PC-3 (cell line): ENCODE results near the gene NLGN2. TPM values are rescaled to one million over a fixed set of nuclear protein-coding genes. Genes with fewer than 3 reads are reported as not detected.

Source experiments
- ATAC-seq: fragments of 200-7000 bp; cut with Tn5 transposase; 2 replicates; pipeline ENCODE4 v1.9.1; 2020; ENCODE audit warnings: mild to moderate bottlenecking, moderate library complexity
- BruUV-seq: library from RNA; stranded (reverse); fragments of 400-500 nt; replicated peaks from 2 replicates; lab custom pipeline; 2021; lab: Mats Ljungman, UMichigan
- CTCF ChIA-PET: fragments of 300-600 bp; sonication (Branson Sonifier 250); formaldehyde crosslinking; loops from one replicate; lab custom pipeline; 2022; ENCODE audit warnings: antibody characterized with exemption; lab: Charles Lee
- POLR2A ChIA-PET: fragments of 300-600 bp; sonication (Branson Sonifier 250); formaldehyde crosslinking; loops from one replicate; lab custom pipeline; 2022; ENCODE audit warnings: antibody characterized with exemption; ENCODE audit not compliant: unreplicated experiment; lab: Charles Lee
- DNase-seq: peaks from one replicate; pipeline ENCODE4 v3.0.0-alpha.2; 2015
- H2AFZ ChIP-seq: fragments of 300-600 bp; sonication (generic); 2 replicates; pipeline ENCODE4 v1.6.0; 2016; ENCODE audit warnings: antibody characterized with exemption, low read length
- H3F3A ChIP-seq: fragments of 300-600 bp; sonication (generic); one replicate; pipeline ENCODE4 v1.6.0; 2017; ENCODE audit warnings: antibody characterized with exemption, low read length, control low read depth, mild to moderate bottlenecking; ENCODE audit not compliant: unreplicated experiment
- H3K27ac ChIP-seq: fragments of 300-600 bp; sonication (generic); 2 replicates; pipeline ENCODE4 v1.5.1; 2016; ENCODE audit warnings: mild to moderate bottlenecking, low read length
- H3K27me3 ChIP-seq: fragments of 300-600 bp; sonication (generic); 2 replicates; pipeline ENCODE4 v1.6.1; 2016; ENCODE audit warnings: low read length, mixed read lengths
- H3K36me3 ChIP-seq: fragments of 300-600 bp; sonication (generic); 2 replicates; pipeline ENCODE4 v1.6.1; 2016; ENCODE audit warnings: low read depth, mixed run types, low read length, mixed read lengths
- H3K4me1 ChIP-seq: fragments of 300-600 bp; sonication (generic); 2 replicates; pipeline ENCODE4 v1.5.1; 2016; ENCODE audit warnings: low read length; ENCODE audit not compliant: insufficient read depth
- H3K4me2 ChIP-seq: fragments of 300-600 bp; sonication (generic); 2 replicates; pipeline ENCODE4 v1.6.0; 2016; ENCODE audit warnings: low read length
- H3K4me3 ChIP-seq: fragments of 300-600 bp; sonication (generic); 2 replicates; pipeline ENCODE4 v1.5.1; 2016; ENCODE audit warnings: mild to moderate bottlenecking, low read length, mixed read lengths
- H3K79me2 ChIP-seq: fragments of 300-600 bp; sonication (generic); 2 replicates; pipeline ENCODE4 v1.6.1; 2017; ENCODE audit warnings: low read length, mixed read lengths
- H3K9ac ChIP-seq: fragments of 300-600 bp; sonication (generic); 2 replicates; pipeline ENCODE4 v1.6.0; 2016; ENCODE audit warnings: mild to moderate bottlenecking, low read length
- H3K9me2 ChIP-seq: fragments of 300-600 bp; sonication (generic); replicated peaks from 2 replicates; pipeline ENCODE4 v1.6.1; 2016; ENCODE audit warnings: mixed run types, low read length, mixed read lengths
- H3K9me3 ChIP-seq: fragments of 300-600 bp; sonication (generic); 2 replicates; pipeline ENCODE4 v1.6.1; 2016; ENCODE audit warnings: low read length, mixed read lengths
- H4K20me1 ChIP-seq: fragments of 300-600 bp; sonication (generic); 2 replicates; pipeline ENCODE4 v1.6.1; 2016; ENCODE audit warnings: low read length, mixed read lengths
- CTCF ChIP-seq: fragments of 300-600 bp; sonication (generic); conservative IDR thresholded peaks from 2 replicates; pipeline ENCODE4 v1.5.1; 2017; ENCODE audit warnings: antibody characterized with exemption, low read depth, mild to moderate bottlenecking, low read length
- EZH2 ChIP-seq: fragments of 300-600 bp; sonication (generic); IDR thresholded peaks from one replicate; pipeline ENCODE4 v1.6.1; 2017; ENCODE audit warnings: antibody characterized with exemption, mild to moderate bottlenecking, low read length; ENCODE audit not compliant: unreplicated experiment
- EZH2phosphoT487 ChIP-seq: fragments of 300-600 bp; sonication (generic); IDR thresholded peaks from 2 replicates; pipeline ENCODE4 v1.6.1; 2018; ENCODE audit warnings: mild to moderate bottlenecking, antibody characterized with exemption, low read length, borderline replicate concordance
- intact Hi-C: fragments of 100-400 bp; cut with micrococcal nuclease; formaldehyde crosslinking; loops from 2 replicates; pipeline ENCODE4 v1.9.0; 2023
- total RNA-seq: library from RNA; depleted of rRNA; stranded (reverse); fragments of >200 nt; gene quantifications from 2 replicates; pipeline ENCODE4 v1.2.3, GENCODE V29; 2014

The NLGN2 gene
- total RNA-seq, 1 experiment from 2014 or later = 7.4 TPM

GRCh38 chr17:7409716-7410115 lies 2.1 kb downstream of the NLGN2 start:
- no peak for TF ChIP-seq EZH2
- no peak for TF ChIP-seq EZH2phosphoT487
- no peak for TF ChIP-seq CTCF
- ATAC-seq (no peak), DNase-seq (no peak)
- CTCF ChIA-PET = no interaction called here
- no peaks in the 10 kb centered on the region for H3K9me2 ChIP-seq
- no peak overlapping the region for H3K9ac ChIP-seq
- H3K79me2 ChIP-seq = no peaks in the 10 kb centered on the region
- no peak overlapping the region for H2AFZ ChIP-seq
- no peaks in the 10 kb centered on the region for H3F3A ChIP-seq
- no peaks in the 10 kb centered on the region for H3K27me3 ChIP-seq
- intact Hi-C loops = no loop called here
- POLR2A ChIA-PET = no interaction called here
- no peak overlapping the region for H3K4me3 ChIP-seq
- no peaks in the 10 kb centered on the region for H3K9me3 ChIP-seq
- no peaks in the 10 kb centered on the region for H3K36me3 ChIP-seq
- no peaks in the 10 kb centered on the region for H4K20me1 ChIP-seq
- H3K27ac ChIP-seq = no peak overlapping the region
- H3K4me2 ChIP-seq = no peak overlapping the region
- BruUV-seq = no TSS peak
- H3K4me1 ChIP-seq = peaks cover 4% of the 10 kb centered on the region; the same call in 1 of the 2 replicates

- TF ChIP-seq EZH2phosphoT487 (no peak), CTCF (no peak), EZH2 (no peak)
- no peak for DNase-seq
- H4K20me1 ChIP-seq = no peaks in the 10 kb centered on the region
- H3K9ac ChIP-seq = no peak overlapping the region
- H3K4me2 ChIP-seq = no peak overlapping the region
- ATAC-seq = no peak
- H3K4me3 ChIP-seq = no peak overlapping the region
- ChIA-PET POLR2A (no interaction called here), CTCF (no interaction called here)
- H3F3A ChIP-seq = no peaks in the 10 kb centered on the region
- H3K9me2 ChIP-seq = no peaks in the 10 kb centered on the region
- no peaks in the 10 kb centered on the region for H3K27me3 ChIP-seq
- no peaks in the 10 kb centered on the region for H3K79me2 ChIP-seq
- no peaks in the 10 kb centered on the region for H3K36me3 ChIP-seq
- no TSS peak for BruUV-seq
- intact Hi-C loops = no loop called here
- H3K27ac ChIP-seq = no peak overlapping the region
- H2AFZ ChIP-seq = no peak overlapping the region
- no peaks in the 10 kb centered on the region for H3K9me3 ChIP-seq
- H3K4me1 ChIP-seq = peaks cover 1% of the 10 kb centered on the region; the same call in 1 of the 2 replicates
Measured at GRCh38 chr17:7410634-7411426, 3.2 kb downstream of the NLGN2 start.

- no peak for ATAC-seq
- Histone ChIP-seq H2AFZ (no peak overlapping the region), H3K36me3 (no peaks in the 10 kb centered on the region), H3K4me2 (no peak overlapping the region), H3K4me1 (no peaks in the 10 kb centered on the region), H3K4me3 (no peak overlapping the region), H3F3A (no peaks in the 10 kb centered on the region), H3K9me2 (no peaks in the 10 kb centered on the region), H3K27ac (no peak overlapping the region), H3K9me3 (no peaks in the 10 kb centered on the region), H3K79me2 (no peaks in the 10 kb centered on the region), H3K27me3 (no peaks in the 10 kb centered on the region), H4K20me1 (no peaks in the 10 kb centered on the region), H3K9ac (no peak overlapping the region)
- no peak for DNase-seq
- TF ChIP-seq EZH2 (no peak), CTCF (no peak), EZH2phosphoT487 (no peak)
- intact Hi-C loops = no loop called here
- no TSS peak for BruUV-seq
- CTCF ChIA-PET = no interaction called here
- POLR2A ChIA-PET = no interaction called here
Measured at GRCh38 chr17:7411427-7411750, 3.7 kb downstream of the NLGN2 start.
